IMR-90 (cell line): ENCODE results near the gene DHRS13. TPM values are rescaled to one million over a fixed set of nuclear protein-coding genes. Genes with fewer than 3 reads are reported as not detected.

Source experiments
- ATAC-seq: fragments of 200-7000 bp; cut with Tn5 transposase; 2 replicates; pipeline ENCODE4 v1.9.1; 2020; ENCODE audit warnings: low read depth, mild to moderate bottlenecking, moderate library complexity
- BruUV-seq: library from RNA; stranded (reverse); fragments of 400-500 nt; replicated peaks from 2 replicates; lab custom pipeline; 2021; lab: Mats Ljungman, UMichigan
- CTCF ChIA-PET: fragments of 300-600 bp; formaldehyde crosslinking; extraction: SDS; loops from one replicate; lab custom pipeline; 2021; ENCODE audit warnings: antibody characterized with exemption; lab: Yijun Ruan, JAX
- POLR2A ChIA-PET: fragments of 300-600 bp; sonication (Branson Sonifier 250); formaldehyde crosslinking; loops from one replicate; lab custom pipeline; 2022; ENCODE audit warnings: antibody characterized with exemption; ENCODE audit not compliant: unreplicated experiment; lab: Charles Lee
- DNase-seq: peaks from one replicate; pipeline ENCODE4 v3.0.0; 2013
- H2AFZ ChIP-seq: replicated peaks from 2 replicates; pipeline ENCODE3; 2013; ENCODE audit warnings: low read length, mild to moderate bottlenecking; ENCODE audit not compliant: poor library complexity
- H2AK5ac ChIP-seq: 2 replicates; pipeline ENCODE4 v1.6.1; 2013; ENCODE audit warnings: low read depth, low read length, inconsistent platforms
- H2AK9ac ChIP-seq: replicated peaks from 2 replicates; pipeline ENCODE3; 2013; ENCODE audit warnings: mild to moderate bottlenecking, low read depth, low read length, moderate library complexity; ENCODE audit not compliant: poor library complexity
- H2BK120ac ChIP-seq: 2 replicates; pipeline ENCODE4 v1.6.1; 2013; ENCODE audit warnings: low read depth, low read length, inconsistent platforms
- H2BK15ac ChIP-seq: 3 replicates; pipeline ENCODE4 v1.6.1; 2013; ENCODE audit warnings: low read depth, low read length, inconsistent platforms
- H2BK20ac ChIP-seq: 2 replicates; pipeline ENCODE4 v1.6.1; 2013; ENCODE audit warnings: low read depth, mild to moderate bottlenecking, inconsistent platforms, low read length, moderate library complexity
- H2BK5ac ChIP-seq: 2 replicates; pipeline ENCODE4 v1.6.1; 2013; ENCODE audit warnings: mild to moderate bottlenecking, low read depth, low read length, inconsistent platforms; ENCODE audit not compliant: poor library complexity, severe bottlenecking
- H3K14ac ChIP-seq: replicated peaks from 2 replicates; pipeline ENCODE4 v1.6.1; 2013; ENCODE audit warnings: low read depth, low read length, inconsistent platforms
- H3K18ac ChIP-seq: 2 replicates; pipeline ENCODE4 v1.6.1; 2013; ENCODE audit warnings: low read depth, low read length, control low read depth
- H3K23ac ChIP-seq: 2 replicates; pipeline ENCODE4 v1.6.1; 2013; ENCODE audit warnings: low read depth, low read length, inconsistent platforms
- H3K27ac ChIP-seq: 2 replicates; pipeline ENCODE4 v1.5.1; 2013; ENCODE audit warnings: mild to moderate bottlenecking, control low read depth, low read length; ENCODE audit not compliant: insufficient read depth
- H3K27me3 ChIP-seq: 2 replicates; pipeline ENCODE4 v1.6.1; 2013; ENCODE audit warnings: low read length; ENCODE audit not compliant: control insufficient read depth, insufficient read depth
- H3K36me3 ChIP-seq: 2 replicates; pipeline ENCODE4 v1.6.1; 2013; ENCODE audit warnings: low read length, mixed read lengths; ENCODE audit not compliant: control insufficient read depth, insufficient read depth
- H3K4ac ChIP-seq: 2 replicates; pipeline ENCODE4 v1.6.1; 2013; ENCODE audit warnings: low read depth, low read length, inconsistent platforms
- H3K4me1 ChIP-seq: 2 replicates; pipeline ENCODE4 v1.6.1; 2013; ENCODE audit warnings: low read length, mixed read lengths; ENCODE audit not compliant: control insufficient read depth, insufficient read depth
- H3K4me2 ChIP-seq: 2 replicates; pipeline ENCODE4 v1.6.1; 2013; ENCODE audit warnings: low read depth, mild to moderate bottlenecking, control low read depth, low read length, moderate library complexity
- H3K4me3 ChIP-seq: 2 replicates; pipeline ENCODE4 v1.5.1; 2013; ENCODE audit warnings: low read depth, mild to moderate bottlenecking, control low read depth, low read length, moderate library complexity; ENCODE audit not compliant: insufficient read depth
- H3K56ac ChIP-seq: 2 replicates; pipeline ENCODE4 v1.6.1; 2013; ENCODE audit warnings: low read length, inconsistent platforms; ENCODE audit not compliant: insufficient read depth; ENCODE audit errors: extremely low read depth
- H3K79me1 ChIP-seq, 2 experiments: 2 replicates each; pipeline ENCODE4 v1.6.1; 2013; ENCODE audit warnings: low read length in 2 of 2, inconsistent platforms in 1 of 2, low read depth in 1 of 2
- H3K9ac ChIP-seq: 2 replicates; pipeline ENCODE4 v1.6.1; 2013; ENCODE audit warnings: low read depth, low read length, control low read depth
- H3K9me1 ChIP-seq: 2 replicates; pipeline ENCODE4 v1.6.1; 2013; ENCODE audit warnings: low read length, inconsistent platforms; ENCODE audit not compliant: insufficient read depth
- H3K9me3 ChIP-seq: 2 replicates; pipeline ENCODE4 v1.6.1; 2013; ENCODE audit warnings: low read length; ENCODE audit not compliant: control insufficient read depth, insufficient read depth
- H4K20me1 ChIP-seq: 2 replicates; pipeline ENCODE4 v1.6.1; 2013; ENCODE audit warnings: low read length, inconsistent platforms; ENCODE audit not compliant: insufficient read depth
- H4K5ac ChIP-seq: 2 replicates; pipeline ENCODE4 v1.6.1; 2013; ENCODE audit warnings: mild to moderate bottlenecking, low read depth, low read length, control low read depth
- H4K8ac ChIP-seq, 2 experiments: 2 replicates each; pipeline ENCODE4 v1.6.1; 2013; ENCODE audit warnings: low read depth in 2 of 2, low read length in 2 of 2, control low read depth in 1 of 2, inconsistent platforms in 1 of 2
- H4K91ac ChIP-seq: 2 replicates; pipeline ENCODE4 v1.6.1; 2013; ENCODE audit warnings: low read depth, low read length, inconsistent platforms; ENCODE audit not compliant: insufficient read depth
- CEBPB ChIP-seq: IDR thresholded peaks from 2 replicates; pipeline ENCODE4 v1.6.1; 2012; ENCODE audit warnings: low read depth, low read length, improper control_type of control experiment
- MAFK ChIP-seq: IDR thresholded peaks from 2 replicates; pipeline ENCODE4 v1.6.1; 2012; ENCODE audit warnings: low read depth, low read length, improper control_type of control experiment
- NFE2L2 ChIP-seq: fragments of 150-350 bp; IDR thresholded peaks from 2 replicates; pipeline ENCODE4 v1.6.1; 2016; ENCODE audit warnings: low read depth, mild to moderate bottlenecking, low read length
- WGBS, 2 experiments: methylation state at CpG; one replicate each; pipeline versions ENCODE4 v1.1.5 to v1.1.7; 2013; ENCODE audit warnings: missing lambda C conversion rate in 2 of 2; ENCODE audit not compliant: insufficient read length in 1 of 2; ENCODE audit errors: extremely low coverage in 2 of 2; 5-methylcytosine and 5-hydroxymethylcytosine counted together
- dilution Hi-C: fragments of 300-500 bp; cut with HindIII; formaldehyde crosslinking; loops from one replicate; pipeline ENCODE4 v1.14.3; 2018; ENCODE audit warnings: low sequenced_read_pairs; ENCODE audit not compliant: unreplicated experiment
- in situ Hi-C: fragments of 300-500 bp; cut with MboI; formaldehyde crosslinking; loops from 3 replicates; pipeline ENCODE4 v1.14.3; 2019; ENCODE audit warnings: low sequenced_read_pairs, inconsistent platforms, mixed read lengths
- intact Hi-C: fragments of 100-400 bp; cut with micrococcal nuclease; formaldehyde crosslinking; loops from 2 replicates; pipeline ENCODE4 v1.10.0; 2022
- polyA plus RNA-seq, 3 experiments: library from polyadenylated mRNA; depleted of rRNA; stranded (reverse); fragments of >200 nt; gene quantifications; 2 replicates each; pipeline ENCODE4 v1.2.3, GENCODE V29; 2012; ENCODE audit warnings: low replicate concordance in 1 of 3
- total RNA-seq: library from RNA; depleted of rRNA; stranded (reverse); fragments of >200 nt; gene quantifications from 2 replicates; pipeline ENCODE4 v1.2.3, GENCODE V29; 2012

DHRS13 gene
- total and polyA plus RNA-seq, 2 of the 4 experiments (the other 2 are of a cell fraction), result 2.7 to 3.9 TPM

GRCh38 chr17:28937044-28937729 lies 34.3 kb upstream of the DHRS13 start:
- Histone ChIP-seq H4K8ac (no peak overlapping the region), H3K18ac (no peak overlapping the region), H2AK9ac (peak overlapping the region; percentile 10), H3K4me3 (no peak overlapping the region), H3K4ac (no peak overlapping the region), H3K14ac (no peak overlapping the region), H2BK15ac (no peak overlapping the region), H3K9me1 (peaks cover 41% of the 10 kb centered on the region), H3K23ac (no peak overlapping the region), H3K27me3 (no peaks in the 10 kb centered on the region), H2BK20ac (no peak overlapping the region), H4K20me1 (peaks cover 98% of the 10 kb centered on the region), H4K91ac (no peak overlapping the region), H3K79me1 (peaks cover 41 to 95% of the 10 kb centered on the region in 2 experiments), H3K9ac (no peak overlapping the region), H3K9me3 (no peaks in the 10 kb centered on the region), H3K27ac (no peak overlapping the region), H2BK120ac (no peak overlapping the region), H3K36me3 (peaks cover 7% of the 10 kb centered on the region), H3K4me1 (peaks cover 18% of the 10 kb centered on the region), H4K5ac (no peak overlapping the region), H2AFZ (no peak overlapping the region), H3K56ac (no peak overlapping the region), H2AK5ac (no peak overlapping the region), H3K4me2 (no peak overlapping the region), H2BK5ac (no peak overlapping the region)
- TF ChIP-seq NFE2L2, result no peak
- TF ChIP-seq MAFK, result peak; percentile 40; the same call in 1 of the 2 replicates
- peak; percentile 83 for TF ChIP-seq CEBPB
- WGBS, 2 experiments, result 67% methylated on average over 1 of the region's 5 CpGs; no CpG with 5 or more reads in 1 of the 2 experiments
- CTCF ChIA-PET, result no interaction called here
- ATAC-seq (no peak; the same call in 1 of the 2 replicates), DNase-seq (peak; percentile 41)
- dilution Hi-C loops, result no loop called here
- intact Hi-C loops, result no loop called here
- no TSS peak for BruUV-seq
- POLR2A ChIA-PET, result no interaction called here
- in situ Hi-C loops, result no loop called here
